Hematopoietic multipotent progenitor cell treated with erythropoietin and hydrocortisone succinate and interleukin-3 and kit ligand, for 4 days (in vitro differentiated cells): ENCODE data around the gene USP11.
"Not testable (repeated sequence)": the region's sequence is repeated elsewhere in the genome, so short reads cannot be mapped to it uniquely, and the experiment has no call there.

Source experiments
- DNase-seq: peaks from one replicate; pipeline ENCODE4 v3.0.0-alpha.2; 2015

Gene USP11

GRCh38 chrX:47250017-47250347 is 17.2 kb downstream of the USP11 start:
- no peak for DNase-seq

- not testable (repeated sequence) for DNase-seq
Observed at GRCh38 chrX:47257620-47258019, 24.8 kb downstream of the USP11 start.

GRCh38 chrX:47264483-47265173 is 31.8 kb downstream of the USP11 start:
- no peak for DNase-seq

GRCh38 chrX:47266643-47267042 is 33.8 kb downstream of the USP11 start:
- no peak for DNase-seq

GRCh38 chrX:47272013-47272408 is 39.2 kb downstream of the USP11 start:
- DNase-seq: no peak

GRCh38 chrX:47273011-47273730 is 40.4 kb downstream of the USP11 start:
- no peak for DNase-seq

- DNase-seq: no peak
Observed at GRCh38 chrX:47278691-47279090, 45.9 kb downstream of the USP11 start.

- no peak for DNase-seq
Observed at GRCh38 chrX:47283015-47283771, 50.4 kb downstream of the USP11 start.

GRCh38 chrX:47284616-47285015 is 51.8 kb downstream of the USP11 start:
- not testable (repeated sequence) for DNase-seq

GRCh38 chrX:47285836-47286320 is 53.1 kb downstream of the USP11 start:
- no peak for DNase-seq

- DNase-seq: no peak
Observed at GRCh38 chrX:47293106-47293505, 60.3 kb downstream of the USP11 start.

- DNase-seq: no peak
Observed at GRCh38 chrX:47296766-47297365, 64.1 kb downstream of the USP11 start.

GRCh38 chrX:47297874-47298273 is 65.1 kb downstream of the USP11 start:
- DNase-seq: no peak
